ENCODE results near the gene EIF5A.
A peak's percentile ranks its signal among the peaks of the same experiment; 100 is the strongest.
"Not testable (repeated sequence)": the region's sequence is repeated elsewhere in the genome, so short reads cannot be mapped to it uniquely, and the experiment has no call there.

Gene EIF5A

DNA sequence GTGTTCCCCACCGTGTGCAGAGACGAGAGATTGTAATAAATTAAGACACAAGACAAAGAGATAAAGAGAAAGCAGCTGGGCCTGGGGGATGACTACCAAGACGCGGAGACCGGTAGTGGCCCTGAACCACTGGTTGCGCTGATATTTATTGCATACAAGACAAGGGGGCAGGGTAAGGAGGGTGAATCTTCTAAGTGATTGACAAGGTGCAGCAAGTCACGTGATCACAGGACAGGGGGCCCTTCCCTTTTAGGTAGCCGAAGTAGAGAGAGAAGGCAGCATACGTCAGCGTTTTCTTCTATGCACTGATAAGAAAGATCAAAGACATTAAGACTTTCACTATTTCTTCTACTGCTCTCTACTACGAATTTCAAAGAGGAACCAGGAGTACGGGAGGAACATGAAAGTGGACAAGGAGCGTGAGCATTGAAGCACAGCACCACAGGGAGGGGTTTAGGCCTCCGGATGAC is 25.2 kb downstream of the EIF5A start:
- not testable (repeated sequence) for DNase-seq

DNA sequence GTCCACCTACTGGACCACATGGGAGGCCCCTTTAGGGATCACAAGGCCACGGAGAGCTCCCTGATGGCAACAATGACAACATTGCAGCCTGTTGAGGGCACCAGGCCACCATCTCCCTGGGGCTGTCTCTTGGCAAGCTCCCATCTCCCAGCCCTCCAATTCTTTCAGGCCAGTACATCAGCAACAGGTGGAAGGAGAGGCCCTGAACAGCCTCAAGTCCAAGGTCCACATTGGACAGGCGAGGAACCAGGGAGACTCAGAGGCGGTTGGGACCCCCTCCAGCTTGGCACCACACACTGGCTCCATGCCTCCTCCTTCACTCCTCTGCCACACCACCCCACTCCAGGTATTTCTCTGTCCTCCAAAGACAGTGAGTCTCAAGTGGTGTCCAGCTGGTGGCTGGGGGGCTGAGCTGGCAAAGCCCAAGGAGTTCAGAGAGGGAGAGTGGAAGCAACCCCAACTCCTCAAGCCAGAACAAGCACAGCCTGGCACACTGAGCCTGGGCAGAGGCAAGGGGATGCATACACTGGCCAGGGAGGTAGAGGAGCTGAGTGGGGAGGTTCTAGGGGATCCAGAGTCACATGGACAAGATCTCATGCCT is 27.6 kb downstream of the EIF5A start:
- DNase-seq, result no peak

DNA sequence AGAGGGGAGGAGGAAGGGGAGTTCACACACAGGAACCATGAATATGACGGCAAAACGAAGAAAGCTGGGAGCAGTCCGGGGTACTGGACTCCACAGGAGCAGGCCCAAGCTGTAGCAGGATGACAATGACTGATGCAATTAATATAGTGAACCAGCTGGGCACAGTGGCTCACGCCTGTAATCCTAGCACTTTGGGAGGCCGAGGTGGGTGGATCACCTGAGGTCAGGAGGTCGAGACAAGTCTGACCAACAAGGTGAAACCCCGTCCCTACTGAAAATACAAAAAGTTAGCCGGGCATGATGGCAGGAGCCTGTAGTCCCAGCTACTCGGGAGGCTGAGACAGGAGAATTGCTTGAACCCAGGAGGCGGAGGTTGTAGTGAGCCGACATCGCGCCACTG is 28.3 kb downstream of the EIF5A start:
- DNase-seq, result not testable (repeated sequence)

DNA sequence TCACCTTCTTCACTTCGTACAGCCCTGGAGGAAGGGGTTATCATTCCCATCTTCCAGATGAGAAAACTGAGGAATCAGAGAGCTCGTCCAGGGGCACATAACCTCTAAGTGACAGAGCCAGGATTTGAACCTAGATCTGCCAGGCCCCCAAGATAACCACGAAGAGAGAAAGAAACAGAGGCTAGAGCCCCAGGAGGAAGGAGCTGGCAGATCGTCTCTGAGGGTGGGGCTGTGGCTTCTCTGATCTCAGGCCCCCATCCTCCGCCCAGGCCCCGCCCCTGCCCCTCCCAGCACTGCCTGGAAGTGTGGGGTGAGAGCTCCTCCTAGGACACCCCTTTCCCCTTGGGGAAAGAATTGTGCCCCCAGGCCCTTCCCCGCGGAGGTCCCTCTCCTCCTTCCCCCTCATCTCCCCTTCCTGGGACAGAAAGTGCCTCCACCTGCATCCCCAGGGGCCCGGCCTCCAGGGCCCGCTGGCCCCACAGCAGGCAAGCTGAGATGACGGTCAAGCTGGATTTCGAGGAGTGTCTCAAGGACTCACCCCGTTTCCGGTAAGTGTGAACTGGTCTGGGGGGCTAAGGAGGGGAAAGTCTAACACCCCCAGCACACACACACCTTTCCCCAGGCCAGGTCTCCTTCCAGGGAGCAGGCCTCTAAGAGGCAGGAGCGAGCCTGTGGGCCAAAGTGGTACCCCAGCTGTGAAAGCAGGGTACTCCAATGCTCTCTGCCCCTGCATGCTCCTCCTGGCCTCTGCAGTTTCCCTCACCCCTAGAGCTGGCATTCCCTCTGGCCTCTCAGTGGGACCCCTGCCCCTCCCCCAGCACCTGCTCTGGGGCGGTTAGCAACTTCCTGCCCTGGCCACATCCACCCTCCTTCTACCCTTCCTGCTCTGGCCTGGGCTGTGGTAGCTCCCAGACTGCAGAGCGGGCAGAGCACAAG is 29.1 kb downstream of the EIF5A start, which contains the start of gene ACAP1:
ACAP1 (plus strand) TSS at position 290 of the 936 bp plus-strand sequence; CDS start at position 496, 206 bp downstream.
- DNase-seq, result peak; percentile 80

DNA sequence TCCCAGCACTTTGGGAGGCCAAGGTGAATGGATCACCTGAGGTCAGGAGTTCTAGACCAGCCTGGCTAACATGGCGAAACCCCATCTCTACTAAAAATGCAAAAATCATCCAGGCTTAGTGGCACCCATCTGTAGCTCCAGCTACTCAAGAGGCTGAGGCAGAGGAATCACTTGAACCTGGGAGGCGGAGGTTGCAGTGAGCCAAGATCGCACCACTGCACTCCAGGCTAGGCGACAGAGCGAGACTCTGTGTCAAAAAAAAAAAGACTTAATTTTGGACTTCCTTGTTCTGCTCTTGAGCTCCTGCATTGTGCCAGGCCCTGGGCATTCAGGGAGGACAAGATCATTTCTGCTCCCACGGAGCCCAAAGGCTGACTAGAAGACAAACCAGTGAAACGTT is 30.2 kb downstream of the EIF5A start:
- DNase-seq, result not testable (repeated sequence)

DNA sequence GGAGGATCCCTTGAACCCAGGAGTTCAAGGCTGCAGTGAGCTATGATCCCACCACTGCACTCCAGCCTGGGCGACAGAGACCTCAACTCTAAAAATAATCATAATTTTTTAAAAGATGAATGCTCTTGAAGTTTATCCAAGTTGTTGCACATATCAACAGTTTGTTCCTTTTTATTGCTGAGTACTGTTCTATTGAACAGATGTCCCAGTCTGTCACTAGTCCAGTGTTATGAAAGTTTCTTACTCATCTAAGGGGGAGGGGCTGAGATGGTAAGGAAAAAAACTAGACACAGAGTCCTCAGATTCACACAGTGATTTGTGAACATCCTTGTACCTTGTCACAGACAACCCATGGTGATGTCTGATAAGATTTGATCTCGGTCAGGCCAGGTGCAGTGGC is 32.8 kb downstream of the EIF5A start:
- no peak for DNase-seq

DNA sequence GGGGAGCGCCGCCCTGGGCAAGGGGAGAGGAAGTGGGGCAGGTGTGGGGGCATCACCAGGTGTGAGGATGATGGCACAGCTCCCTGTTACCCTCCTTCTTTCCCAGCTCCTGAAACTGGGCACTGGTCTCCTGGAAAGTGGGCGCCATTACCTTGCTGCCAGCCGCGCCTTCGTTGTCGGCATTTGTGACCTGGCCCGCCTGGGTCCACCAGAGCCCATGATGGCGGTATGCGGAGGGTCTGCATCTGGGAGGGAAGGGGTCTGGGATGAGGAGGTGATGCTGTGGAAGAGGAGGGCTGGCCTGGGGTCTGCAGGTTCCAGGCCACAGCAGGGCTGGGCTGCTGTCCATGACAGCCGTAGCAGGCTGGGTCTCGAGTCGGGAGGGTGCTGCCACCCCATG is 34.4 kb downstream of the EIF5A start:
- no peak for DNase-seq

DNA sequence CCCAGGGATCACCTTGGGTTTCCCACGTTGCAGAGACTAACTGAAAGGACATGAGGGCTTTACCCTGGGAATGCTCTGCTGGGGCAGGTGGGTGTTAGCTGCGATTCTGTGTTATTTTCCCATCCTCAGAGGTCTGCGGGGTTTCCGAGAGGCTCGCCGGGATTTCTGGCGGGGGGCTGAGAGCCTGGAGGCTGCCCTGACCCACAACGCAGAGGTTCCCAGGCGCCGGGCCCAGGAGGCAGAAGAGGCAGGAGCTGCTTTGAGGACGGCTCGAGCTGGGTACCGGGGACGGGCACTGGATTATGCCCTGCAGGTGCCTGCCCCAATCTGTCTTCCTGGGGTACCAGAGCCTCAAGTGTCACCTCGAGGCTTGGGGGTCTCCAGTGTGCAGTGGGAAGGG is 35.8 kb downstream of the EIF5A start:
- DNase-seq, result no peak

DNA sequence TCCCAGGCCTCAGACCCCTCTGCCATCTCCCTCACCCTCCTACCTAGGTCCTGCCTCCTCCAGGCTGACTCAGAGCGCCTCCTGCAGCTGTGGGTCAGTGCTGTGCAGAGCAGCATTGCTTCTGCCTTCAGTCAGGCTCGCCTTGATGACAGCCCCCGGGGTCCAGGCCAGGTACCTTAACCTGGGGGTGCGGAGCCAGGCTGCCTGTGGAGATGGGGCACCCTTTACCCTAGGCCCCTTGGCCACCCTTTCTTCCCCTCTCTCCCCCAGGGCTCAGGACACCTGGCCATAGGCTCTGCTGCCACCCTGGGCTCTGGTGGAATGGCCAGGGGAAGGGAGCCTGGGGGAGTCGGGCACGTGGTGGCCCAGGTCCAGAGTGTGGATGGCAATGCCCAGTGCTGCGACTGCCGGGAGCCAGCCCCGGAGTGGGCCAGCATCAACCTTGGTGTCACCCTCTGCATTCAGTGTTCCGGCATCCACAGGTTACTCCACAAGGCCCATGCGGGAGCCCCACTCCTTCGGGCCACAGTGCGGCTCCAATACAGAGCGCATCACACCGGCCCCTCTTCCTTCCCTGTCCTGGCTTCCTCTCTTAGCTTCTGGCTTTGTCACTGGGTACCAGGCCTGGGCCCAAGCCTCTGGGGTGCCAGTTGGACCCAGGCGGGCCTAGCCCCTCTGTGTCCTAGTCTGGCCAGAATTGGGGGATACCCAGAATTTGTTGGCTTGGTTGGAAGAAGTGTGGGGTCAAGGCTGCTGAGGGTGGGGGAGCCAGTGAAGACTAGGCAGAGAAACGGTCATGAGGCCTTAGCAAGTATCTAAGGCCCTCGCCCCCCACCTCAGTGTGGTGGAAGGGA is 39.6 kb downstream of the EIF5A start:
- no peak for DNase-seq

DNA sequence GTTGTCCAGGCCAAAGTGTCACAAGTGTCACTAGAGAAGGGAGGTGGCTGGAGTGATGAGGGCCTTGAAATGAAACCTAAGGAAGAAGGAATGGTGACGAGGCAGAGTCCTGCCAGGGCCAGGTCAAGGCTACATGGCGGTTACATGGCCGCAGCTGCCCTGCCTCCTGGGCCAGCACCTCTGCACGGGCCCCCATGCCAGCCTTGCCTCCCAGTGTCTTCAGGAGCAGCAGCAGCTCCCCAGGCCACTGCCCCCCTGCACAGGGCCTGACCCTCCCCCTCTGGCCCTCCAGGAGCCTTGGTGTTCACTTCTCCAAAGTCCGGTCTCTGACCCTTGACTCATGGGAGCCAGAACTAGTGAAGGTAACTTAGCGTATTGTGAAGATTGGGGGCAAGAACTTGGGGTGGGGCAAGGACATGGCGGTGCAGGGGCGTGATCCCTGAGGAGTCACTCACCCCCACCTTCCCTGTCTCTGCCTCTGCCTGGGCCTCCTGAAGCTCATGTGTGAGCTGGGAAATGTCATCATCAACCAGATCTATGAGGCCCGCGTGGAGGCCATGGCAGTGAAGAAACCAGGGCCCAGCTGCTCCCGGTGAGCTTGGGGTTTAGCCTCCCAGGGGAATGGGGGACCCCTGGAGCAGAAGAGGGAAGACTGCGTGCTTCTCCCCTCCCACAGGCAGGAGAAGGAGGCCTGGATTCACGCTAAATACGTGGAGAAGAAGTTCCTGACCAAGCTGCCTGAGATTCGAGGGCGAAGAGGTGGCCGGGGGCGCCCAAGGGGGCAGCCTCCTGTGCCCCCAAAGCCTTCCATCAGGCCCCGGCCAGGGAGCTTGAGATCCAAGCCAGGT is 40.4 kb downstream of the EIF5A start:
- DNase-seq, result no peak

DNA sequence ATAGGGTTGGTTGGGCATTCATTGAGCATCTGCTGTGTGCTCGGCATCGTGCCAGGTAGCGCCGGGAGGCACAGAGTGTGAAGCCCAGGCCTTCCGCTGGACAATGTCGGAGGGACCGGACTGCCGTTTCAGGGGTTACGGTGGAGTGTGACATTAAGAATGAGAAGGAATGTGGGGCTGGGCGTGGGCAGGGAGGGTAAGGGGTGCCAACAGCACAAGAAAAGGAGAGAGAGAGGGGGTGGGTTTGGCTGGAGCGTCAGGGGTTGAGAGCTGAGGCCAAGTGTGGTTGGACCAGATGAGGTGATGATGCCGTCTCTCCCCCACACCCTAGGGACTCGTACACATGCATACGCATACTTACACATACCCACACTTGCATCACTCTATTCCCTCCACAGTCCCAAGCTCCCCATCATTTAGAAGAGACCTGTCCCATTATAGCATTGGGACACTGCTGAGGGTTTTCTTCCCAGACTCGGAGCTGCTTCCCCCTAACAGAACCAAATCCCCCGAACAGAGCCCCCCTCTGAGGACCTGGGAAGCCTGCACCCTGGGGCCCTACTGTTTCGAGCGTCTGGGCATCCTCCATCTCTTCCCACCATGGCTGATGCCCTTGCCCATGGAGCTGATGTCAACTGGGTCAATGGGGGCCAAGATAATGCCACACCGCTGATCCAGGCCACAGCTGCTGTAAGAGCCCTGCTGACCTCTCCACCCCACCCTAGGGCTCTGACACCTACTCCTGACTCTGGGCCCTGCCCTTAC is 41.2 kb downstream of the EIF5A start:
- no peak for DNase-seq

DNA sequence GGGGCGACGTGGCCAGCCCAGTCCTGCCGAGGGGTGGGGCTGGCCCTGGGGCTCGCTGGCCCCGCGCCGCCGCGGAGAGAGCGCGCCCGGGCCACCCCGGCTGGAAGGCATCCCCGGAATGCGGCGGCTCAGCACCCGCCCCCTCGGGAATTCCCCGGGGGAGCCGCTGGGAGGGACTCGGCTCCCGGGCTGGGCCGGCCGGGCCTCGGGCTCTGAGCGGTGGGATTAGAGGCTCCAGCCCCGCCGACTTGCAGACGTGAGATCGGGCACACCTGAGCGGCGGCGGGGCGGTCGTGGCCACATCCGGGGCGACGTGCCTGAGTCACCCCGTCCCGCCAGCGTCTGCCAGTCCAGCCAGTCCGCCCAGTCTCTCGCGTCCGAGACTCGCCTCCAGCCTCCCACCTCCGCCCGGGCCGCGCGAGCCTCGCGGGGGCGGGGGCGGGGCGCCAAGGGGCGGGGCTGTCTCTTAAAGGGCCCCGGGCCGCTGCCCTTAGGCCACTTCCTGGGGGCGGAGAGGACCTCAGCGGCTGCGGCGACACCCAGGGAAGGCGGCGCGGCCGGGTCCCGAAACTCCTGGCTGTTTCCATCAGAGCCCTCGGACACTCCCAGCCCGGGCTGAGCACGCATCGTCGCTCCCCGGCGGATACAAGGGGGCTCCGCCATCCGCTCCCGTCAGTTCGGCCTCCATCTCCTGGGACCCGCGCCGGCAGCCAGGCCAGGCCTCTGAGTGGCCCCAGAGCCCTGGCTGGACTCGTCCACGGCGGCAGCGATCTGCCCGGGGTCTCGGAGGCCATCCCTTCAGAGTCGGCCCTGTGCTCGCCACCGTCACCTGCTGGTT is 44.5 kb downstream of the EIF5A start, which contains the start of gene KCTD11:
KCTD11 (plus strand) TSS at position 498 of the 838 bp plus-strand sequence.
- peak; percentile 67 for DNase-seq

DNA sequence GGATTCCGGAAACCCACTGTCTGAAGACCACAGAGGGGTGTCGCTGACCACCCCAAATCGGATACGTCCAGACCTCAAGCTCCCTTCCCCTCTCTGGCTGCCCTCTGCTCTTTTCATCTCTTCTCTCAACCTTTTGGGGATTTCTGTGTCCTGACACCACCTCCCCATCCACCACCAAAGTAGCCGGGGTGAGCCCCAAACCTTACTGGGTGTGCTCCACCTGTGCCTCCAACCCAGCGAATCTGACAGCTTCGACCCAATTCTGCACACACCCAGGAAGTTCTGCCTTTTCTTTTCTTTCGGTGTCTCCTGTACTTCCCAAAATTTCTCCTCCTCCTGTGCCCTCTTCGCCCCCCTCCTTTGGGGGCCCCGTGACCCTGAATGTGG is 45.1 kb downstream of the EIF5A start:
- DNase-seq, result no peak

DNA sequence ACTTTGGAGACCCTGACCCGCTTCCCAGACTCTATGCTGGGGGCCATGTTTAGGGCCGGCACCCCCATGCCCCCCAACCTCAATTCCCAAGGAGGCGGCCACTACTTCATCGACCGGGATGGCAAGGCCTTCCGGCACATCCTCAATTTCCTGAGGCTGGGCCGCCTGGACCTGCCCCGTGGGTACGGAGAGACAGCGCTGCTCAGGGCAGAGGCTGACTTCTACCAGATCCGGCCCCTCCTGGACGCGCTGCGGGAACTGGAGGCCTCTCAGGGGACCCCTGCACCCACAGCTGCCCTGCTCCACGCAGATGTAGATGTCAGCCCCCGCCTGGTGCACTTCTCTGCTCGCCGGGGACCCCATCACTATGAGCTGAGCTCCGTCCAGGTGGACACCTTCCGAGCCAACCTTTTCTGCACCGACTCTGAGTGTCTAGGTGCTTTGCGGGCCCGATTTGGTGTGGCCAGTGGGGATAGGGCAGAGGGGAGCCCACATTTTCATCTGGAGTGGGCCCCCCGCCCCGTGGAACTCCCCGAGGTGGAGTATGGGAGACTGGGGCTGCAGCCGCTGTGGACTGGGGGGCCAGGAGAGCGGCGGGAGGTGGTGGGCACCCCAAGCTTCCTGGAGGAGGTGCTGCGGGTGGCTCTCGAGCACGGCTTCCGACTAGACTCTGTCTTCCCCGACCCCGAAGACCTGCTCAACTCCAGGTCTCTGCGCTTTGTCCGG is 45.6 kb downstream of the EIF5A start:
- no peak for DNase-seq

DNA sequence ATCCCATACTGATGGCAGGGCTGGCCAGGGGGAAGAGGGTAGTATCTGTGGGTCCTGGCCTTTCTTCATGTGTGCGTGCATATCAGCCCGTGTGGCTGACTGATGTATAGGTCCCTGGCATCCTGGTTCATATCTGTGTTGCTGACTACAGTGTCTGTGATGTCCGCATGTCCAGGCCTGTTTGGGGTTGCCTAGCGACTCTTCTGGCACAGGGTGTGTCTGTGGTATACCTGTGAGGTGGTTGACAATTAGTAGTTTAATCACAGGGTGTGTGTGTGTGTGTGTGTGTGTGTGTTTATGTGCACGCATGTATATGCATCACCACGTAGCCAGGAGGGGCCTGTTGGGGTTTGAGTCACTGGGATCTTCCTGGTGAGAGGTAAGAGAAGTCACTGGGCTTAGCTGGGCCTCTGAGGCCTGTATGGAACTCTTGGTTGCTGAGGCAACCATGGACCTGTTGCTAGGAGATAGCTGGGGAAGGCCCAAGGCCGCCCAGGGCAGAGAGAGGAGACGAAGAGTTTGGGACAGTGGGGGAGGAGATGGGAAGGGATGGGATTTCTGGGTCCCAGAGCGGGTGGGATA is 46.9 kb downstream of the EIF5A start:
- DNase-seq, result peak; percentile 25

DNA sequence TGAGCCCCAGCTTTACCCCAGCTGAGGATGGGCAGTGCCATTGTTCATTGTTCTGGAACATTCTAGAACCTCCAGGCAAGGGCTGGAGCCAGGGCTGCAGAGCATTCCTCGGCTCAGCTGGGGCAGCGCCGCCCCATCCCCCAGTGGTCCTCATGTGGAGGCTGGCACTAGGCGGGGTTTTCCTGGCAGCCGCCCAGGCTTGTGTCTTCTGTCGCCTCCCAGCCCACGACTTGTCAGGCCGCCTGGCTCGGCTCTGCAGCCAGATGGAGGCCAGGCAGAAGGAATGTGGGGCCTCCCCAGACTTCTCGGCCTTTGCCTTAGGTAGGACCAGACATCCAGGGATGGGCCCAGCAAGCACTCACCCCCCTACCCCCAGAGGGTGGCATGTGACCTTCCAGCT is 47.6 kb downstream of the EIF5A start, which contains the start of gene TMEM95:
TMEM95 (plus strand) TSS at position 104 of the 400 bp plus-strand sequence; CDS start at position 153, 49 bp downstream.
- DNase-seq, result no peak

DNA sequence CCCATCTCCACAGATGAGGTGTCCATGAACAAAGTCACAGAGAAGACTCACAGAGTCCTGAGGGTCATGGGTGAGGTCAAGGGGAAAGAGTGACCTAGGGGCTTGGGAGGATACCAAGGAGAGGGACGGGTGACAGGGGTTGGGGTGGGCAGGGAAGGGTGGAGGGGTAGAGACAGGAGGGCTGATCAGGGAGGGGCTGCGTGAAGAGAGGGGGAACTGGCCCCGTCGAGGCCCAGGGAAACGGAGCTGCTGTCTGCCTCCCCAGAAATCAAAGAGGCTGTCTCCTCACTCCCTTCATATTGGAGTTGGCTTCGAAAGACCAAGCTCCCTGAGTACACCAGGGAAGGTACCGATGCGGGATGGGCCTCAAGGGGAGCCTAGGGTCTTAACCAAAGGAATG is 48.1 kb downstream of the EIF5A start:
- no peak for DNase-seq

DNA sequence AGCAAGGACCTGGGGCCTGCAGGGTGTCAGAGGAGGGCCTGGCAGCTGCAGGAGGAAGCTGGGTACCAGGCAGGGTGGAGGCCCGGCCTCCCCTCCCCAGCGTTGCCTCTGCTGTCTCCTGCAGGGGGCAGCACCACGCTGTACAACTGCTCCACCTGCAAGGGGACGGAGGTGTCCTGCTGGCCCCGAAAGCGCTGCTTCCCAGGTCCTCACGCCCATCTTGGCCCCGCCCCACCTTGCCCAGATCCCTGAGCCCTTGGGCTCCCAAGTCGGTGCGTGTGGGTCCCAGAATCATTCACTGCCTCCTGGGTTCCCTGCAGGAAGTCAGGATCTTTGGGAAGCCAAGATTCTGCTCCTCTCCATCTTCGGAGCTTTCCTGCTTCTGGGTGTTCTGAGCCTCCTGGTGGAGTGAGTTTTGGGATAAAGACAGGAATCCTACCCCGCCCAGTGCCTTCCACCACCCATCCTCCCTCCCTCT is 48.7 kb downstream of the EIF5A start:
- peak; percentile 80 for DNase-seq

DNA sequence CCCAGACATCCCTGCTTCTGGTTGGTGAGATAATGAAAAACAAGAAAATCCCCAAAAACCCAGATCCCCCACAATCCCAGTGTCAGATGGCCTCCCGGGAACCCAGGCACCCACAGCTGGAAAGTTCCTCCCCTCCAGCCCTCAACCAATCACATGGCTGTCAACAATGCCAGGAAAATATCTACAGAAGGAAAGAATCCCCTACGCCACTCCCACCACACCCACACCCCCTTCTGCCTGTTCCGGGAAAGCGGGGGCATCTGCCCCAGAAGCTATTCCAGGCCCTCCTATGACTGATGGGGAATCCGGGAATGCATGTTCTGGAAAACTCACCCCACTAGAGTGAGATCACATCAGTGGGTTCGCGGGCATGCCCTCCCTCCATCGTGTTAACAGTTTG is 49.3 kb downstream of the EIF5A start:
- DNase-seq, result no peak

All from stimulated activated naive CD4-positive, alpha-beta T cell treated with Interleukin-2 at 50 U/mL for 16 hours (primary cell).